Stimulated activated CD8-positive, alpha-beta memory T cell treated with anti-CD3 and anti-CD28 coated beads, Interleukin-12 subunit alpha, Interleukin-12 subunit beta, amount 100 ng/mL, for 4 hours (primary cell): ENCODE results near the gene TSPAN33.
A peak's percentile ranks its signal among the peaks of the same experiment; 100 is the strongest.
"Not testable (repeated sequence)": the region's sequence is repeated elsewhere in the genome, so short reads cannot be mapped to it uniquely, and the experiment has no call there.

Source experiments
- DNase-seq: peaks from one replicate; pipeline ENCODE4 v3.0.0-alpha.2; 2020; ENCODE audit warnings: low read depth

TSPAN33 gene

GRCh38 chr7:129209067-129209926 lies 64.8 kb downstream of the TSPAN33 start:
- DNase-seq = no peak

GRCh38 chr7:129210256-129210988 lies 65.9 kb downstream of the TSPAN33 start:
- peak; percentile 40 for DNase-seq

GRCh38 chr7:129210989-129211312 lies 66.4 kb downstream of the TSPAN33 start:
- DNase-seq = no peak

- DNase-seq = no peak
Measured at GRCh38 chr7:129212126-129212525, 67.6 kb downstream of the TSPAN33 start.

- no peak for DNase-seq
Measured at GRCh38 chr7:129212596-129212995, 68.1 kb downstream of the TSPAN33 start.

GRCh38 chr7:129213828-129214227 lies 69.3 kb downstream of the TSPAN33 start:
- no peak for DNase-seq

- not testable (repeated sequence) for DNase-seq
Measured at GRCh38 chr7:129215691-129216090, 71.2 kb downstream of the TSPAN33 start.

- DNase-seq = not testable (repeated sequence)
Measured at GRCh38 chr7:129216101-129216715, 71.7 kb downstream of the TSPAN33 start.

GRCh38 chr7:129216821-129217416 lies 72.4 kb downstream of the TSPAN33 start:
- not testable (repeated sequence) for DNase-seq

- peak; percentile 41 for DNase-seq
Measured at GRCh38 chr7:129218514-129219062, 74.1 kb downstream of the TSPAN33 start.

GRCh38 chr7:129219166-129219565 lies 74.7 kb downstream of the TSPAN33 start:
- not testable (repeated sequence) for DNase-seq
